Psoas muscle (tissue), 8 donors: ENCODE measurements around the gene CTIF. TPM values are rescaled to one million over a fixed set of nuclear protein-coding genes. Genes with fewer than 3 reads are reported as not detected.

Source experiments
- ATAC-seq, 4 donors: fragments of 200-7000 bp; cut with Tn5 transposase; one replicate each; pipeline ENCODE4 v1.9.1; 2020; ENCODE audit warnings: moderate library complexity in 3 of 4, mild to moderate bottlenecking in 2 of 4
- DNase-seq, 2 donors: peaks; one replicate each; pipeline ENCODE4 v3.0.0-alpha.2; 2020
- H3K27ac ChIP-seq: fragments of 200-600 bp; one replicate; pipeline ENCODE4 v1.8.0; 2022
- H3K27me3 ChIP-seq, 3 donors: fragments of 200-600 bp in 1 of 3; one replicate each; pipeline versions ENCODE4 v1.6.1 to v1.8.0; 2013 to 2022; ENCODE audit warnings: low read length in 2 of 3, mild to moderate bottlenecking in 2 of 3, moderate library complexity in 1 of 3; ENCODE audit not compliant: insufficient read depth in 3 of 3
- H3K36me3 ChIP-seq, 2 donors: fragments of 200-600 bp in 1 of 2; one replicate each; pipeline versions ENCODE4 v1.6.1 to v1.8.0; 2013 to 2022; ENCODE audit warnings: low read depth in 1 of 2, mild to moderate bottlenecking in 1 of 2, moderate library complexity in 1 of 2; ENCODE audit not compliant: insufficient read depth in 1 of 2
- H3K4me1 ChIP-seq: fragments of 200-600 bp; one replicate; pipeline ENCODE4 v1.8.0; 2022
- H3K4me3 ChIP-seq: fragments of 200-600 bp; one replicate; pipeline ENCODE4 v1.8.0; 2022; ENCODE audit warnings: mild to moderate bottlenecking
- H3K9me3 ChIP-seq: fragments of 200-600 bp; one replicate; pipeline ENCODE4 v1.8.0; 2022
- CTCF ChIP-seq: fragments of 200-600 bp; IDR thresholded peaks from one replicate; pipeline ENCODE4 v1.8.0; 2022; ENCODE audit warnings: antibody characterized with exemption
- WGBS, 3 donors: extraction: QIAGEN DNeasy Blood & Tissue Kit; methylation state at CpG; one replicate each; pipeline versions ENCODE4 v1.1.6 to v1.1.7; 2013; 5-methylcytosine and 5-hydroxymethylcytosine counted together
- intact Hi-C, 2 donors: fragments of 100-400 bp; cut with DNase I; formaldehyde crosslinking; loops; one replicate each; pipeline versions ENCODE4 v1.11.0 to v1.14.2; 2022
- polyA plus RNA-seq, 3 donors: library from polyadenylated mRNA; stranded (reverse); fragments of 200-250 nt; gene quantifications; one replicate each; pipeline ENCODE4 v1.2.3, GENCODE V29; 2013
- total RNA-seq, 4 donors: library from RNA; stranded (reverse); fragmentation: NEBNext Ultra II Directional in 2 of 4; extraction: Animal tissue kit (Norgen Biotek cat#: 25700) in 2 of 4; gene quantifications; one replicate each; pipeline versions ENCODE4 v1.2.1 to v1.2.4, GENCODE V29; 2021 to 2023
- donor health status: healthy with polysubstance abuse.
- donor health status: DM: no; HTN: no; CAD: no; lungs with moderate emphysema.
- donor health status: Bipolar disorder and iron deficiency.
- donor health status: healthy.
- donor health status: DM: yes; HTN: yes; CAD: no.
- donor health status: DM: no; HTN: no; CAD: no.
- donor health status: DM: no; HTN: no; CAD: no.
- donor health status: DM: yes; HTN: yes; CAD: no.

CTIF gene
- total and polyA plus RNA-seq, 7 donors = 11.3 to 40.5 (median 26.9) TPM

GRCh38 chr18:48671561-48671945, 132.7 kb downstream of the CTIF start:
- H3K36me3 ChIP-seq = peaks cover 5 to 27% of the 10 kb centered on the region in 2 donors
- intact Hi-C loops = loop anchor here (10.0 kb wide), 5 partner anchors 283 to 1183 kb away; partner anchors contain the start of gene SMAD7 (in 1 of the 2)

GRCh38 chr18:48672671-48673340, 134.0 kb downstream of the CTIF start:
- Histone ChIP-seq H3K27me3 (no peaks in the 10 kb centered on the region), H3K36me3 (peaks cover 5 to 27% of the 10 kb centered on the region in 2 donors), H3K9me3 (no peaks in the 10 kb centered on the region), H3K4me1 (peaks cover 23% of the 10 kb centered on the region), H3K4me3 (no peak overlapping the region), H3K27ac (no peak overlapping the region)
- ATAC-seq (no peak), DNase-seq (no peak)
- no peak for TF ChIP-seq CTCF
- WGBS, 3 donors = 77 to 89% (median 79%) methylated on average over 6 of the region's 6 CpGs
- intact Hi-C loops = loop anchor here (10.0 kb wide), 5 partner anchors 282 to 1182 kb away; partner anchors contain the start of gene SMAD7 (in 1 of the 2)

More at GRCh38 chr18:48671561-48671945, 132.7 kb downstream of the CTIF start:
- 96 to 100% (median 98%) methylated on average over 1 of the region's 1 CpG for WGBS, 3 donors
- TF ChIP-seq CTCF = no peak
- Histone ChIP-seq H3K27ac (no peak overlapping the region), H3K9me3 (no peaks in the 10 kb centered on the region), H3K4me3 (no peak overlapping the region), H3K4me1 (peaks cover 17% of the 10 kb centered on the region), H3K27me3 (no peaks in the 10 kb centered on the region)
- ATAC-seq = no peak
- no peak for DNase-seq

- no peak overlapping the region for H3K4me3 ChIP-seq
- no peak for ATAC-seq
- intact Hi-C loops = loop anchor here (10.0 kb wide), 5 partner anchors 281 to 1181 kb away; partner anchors contain the start of gene SMAD7 (in 1 of the 2)
- peaks cover 5 to 27% of the 10 kb centered on the region in 2 donors for H3K36me3 ChIP-seq
- peaks cover 23% of the 10 kb centered on the region for H3K4me1 ChIP-seq
- no peak for TF ChIP-seq CTCF
- WGBS, 3 donors = 55 to 76% (median 59%) methylated on average over 3 of the region's 3 CpGs
- H3K27me3 ChIP-seq = no peaks in the 10 kb centered on the region
- H3K9me3 ChIP-seq = no peaks in the 10 kb centered on the region
- H3K27ac ChIP-seq = no peak overlapping the region
- no peak for DNase-seq
Observed at GRCh38 chr18:48673456-48673852, 134.6 kb downstream of the CTIF start.

- H3K4me1 ChIP-seq = peaks cover 24% of the 10 kb centered on the region
Observed at GRCh38 chr18:48673853-48674721, 135.3 kb downstream of the CTIF start.

More at GRCh38 chr18:48673853-48674721, 135.3 kb downstream of the CTIF start:
- WGBS, 3 donors = 81 to 82% (median 81%) methylated on average over 9 of the region's 9 CpGs
- no peak overlapping the region for H3K4me3 ChIP-seq
- H3K36me3 ChIP-seq = peaks cover 5 to 27% of the 10 kb centered on the region in 2 donors
- H3K27ac ChIP-seq = no peak overlapping the region
- no peak for TF ChIP-seq CTCF
- DNase-seq (no peak), ATAC-seq (no peak)
- intact Hi-C loops = loop anchor here (10.0 kb wide), 5 partner anchors 281 to 1181 kb away; partner anchors contain the start of gene SMAD7 (in 1 of the 2)
- no peaks in the 10 kb centered on the region for H3K27me3 ChIP-seq
- no peaks in the 10 kb centered on the region for H3K9me3 ChIP-seq
